Immature natural killer cell (primary cell): ENCODE data around the gene MAP3K5. TPM values are rescaled to one million over a fixed set of nuclear protein-coding genes. Genes with fewer than 3 reads are reported as not detected.
"Not testable (repeated sequence)": the region's sequence is repeated elsewhere in the genome, so short reads cannot be mapped to it uniquely, and the experiment has no call there.

ENCODE experiments used
- DNase-seq, 3 donors: peaks; one replicate each; pipeline ENCODE4 v3.0.0; 2022; ENCODE audit warnings: mixed read lengths in 1 of 3
- H3K27ac Mint-ChIP-seq, 6 donors: one replicate each; pipeline ENCODE4 v1.8.0; 2020; ENCODE audit warnings: mixed read lengths in 6 of 6, mild to moderate bottlenecking in 5 of 6, inconsistent platforms in 4 of 6, moderate library complexity in 3 of 6
- H3K27me3 Mint-ChIP-seq, 3 donors: one replicate each; pipeline ENCODE4 v1.8.0; 2020 to 2021; ENCODE audit warnings: low read depth in 3 of 3, mild to moderate bottlenecking in 3 of 3, mixed read lengths in 3 of 3, moderate library complexity in 3 of 3, inconsistent platforms in 1 of 3
- H3K36me3 Mint-ChIP-seq, 3 donors: one replicate each; pipeline ENCODE4 v1.8.0; 2020; ENCODE audit warnings: mixed read lengths in 3 of 3, inconsistent platforms in 2 of 3, mild to moderate bottlenecking in 2 of 3
- H3K4me1 Mint-ChIP-seq, 2 donors: one replicate each; pipeline ENCODE4 v1.8.0; 2020; ENCODE audit warnings: inconsistent platforms in 2 of 2, mild to moderate bottlenecking in 2 of 2, mixed read lengths in 2 of 2, moderate library complexity in 1 of 2
- H3K4me3 Mint-ChIP-seq, 5 donors: one replicate each; pipeline ENCODE4 v1.8.0; 2020; ENCODE audit warnings: mild to moderate bottlenecking in 5 of 5, mixed read lengths in 5 of 5, inconsistent platforms in 3 of 5, moderate library complexity in 3 of 5
- H3K9me3 Mint-ChIP-seq, 6 donors: one replicate each; pipeline ENCODE4 v1.8.0; 2020; ENCODE audit warnings: mild to moderate bottlenecking in 6 of 6, mixed read lengths in 6 of 6, inconsistent platforms in 4 of 6, moderate library complexity in 3 of 6
- polyA plus RNA-seq, 3 donors: library from polyadenylated mRNA; unstranded; fragments of 300-500 nt; fragmentation: Illumina TruSeq; gene quantifications; one replicate each; pipeline ENCODE4 v1.2.3, GENCODE V29; 2021

The MAP3K5 gene
- polyA plus RNA-seq, 3 donors from 2014 or later = 5.5 to 13.8 (median 6.2) TPM

DNA sequence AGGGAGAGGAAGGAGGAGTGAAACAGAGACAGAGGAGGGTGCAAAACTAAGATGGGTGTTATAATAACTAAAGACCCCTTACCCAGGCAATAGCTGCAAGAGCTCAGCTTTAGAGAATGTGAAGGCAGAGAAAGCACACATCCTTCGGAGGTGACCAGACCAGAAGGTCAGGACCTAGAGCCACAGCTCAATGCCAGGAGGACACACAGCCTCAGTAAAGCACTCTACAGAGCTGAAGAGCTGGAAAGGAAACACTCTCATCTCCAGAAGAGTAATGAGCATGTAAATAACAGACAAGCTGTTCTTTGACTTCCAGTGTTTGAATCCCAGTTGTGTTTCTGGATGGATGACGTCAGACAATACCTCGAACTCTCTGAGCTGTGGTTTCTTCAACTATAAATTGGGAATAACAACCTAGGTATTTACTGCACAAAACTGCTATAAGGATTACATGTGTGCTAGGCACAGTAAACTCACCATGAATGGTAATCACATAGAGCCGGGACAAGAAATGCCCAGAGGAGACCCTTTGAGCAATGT is 63.2 kb downstream of the MAP3K5 start:
- Mint-ChIP-seq H3K4me1 (peaks cover 33 to 67% of the 10 kb centered on the region in 2 donors), H3K4me3 (no peak overlapping the region), H3K9me3 (no peaks in the 10 kb centered on the region), H3K27me3 (peaks cover 0 to 2% (median 0%) of the 10 kb centered on the region in 3 donors), H3K36me3 (no peaks in the 10 kb centered on the region), H3K27ac (no peak overlapping the region)
- no peak for DNase-seq

DNA sequence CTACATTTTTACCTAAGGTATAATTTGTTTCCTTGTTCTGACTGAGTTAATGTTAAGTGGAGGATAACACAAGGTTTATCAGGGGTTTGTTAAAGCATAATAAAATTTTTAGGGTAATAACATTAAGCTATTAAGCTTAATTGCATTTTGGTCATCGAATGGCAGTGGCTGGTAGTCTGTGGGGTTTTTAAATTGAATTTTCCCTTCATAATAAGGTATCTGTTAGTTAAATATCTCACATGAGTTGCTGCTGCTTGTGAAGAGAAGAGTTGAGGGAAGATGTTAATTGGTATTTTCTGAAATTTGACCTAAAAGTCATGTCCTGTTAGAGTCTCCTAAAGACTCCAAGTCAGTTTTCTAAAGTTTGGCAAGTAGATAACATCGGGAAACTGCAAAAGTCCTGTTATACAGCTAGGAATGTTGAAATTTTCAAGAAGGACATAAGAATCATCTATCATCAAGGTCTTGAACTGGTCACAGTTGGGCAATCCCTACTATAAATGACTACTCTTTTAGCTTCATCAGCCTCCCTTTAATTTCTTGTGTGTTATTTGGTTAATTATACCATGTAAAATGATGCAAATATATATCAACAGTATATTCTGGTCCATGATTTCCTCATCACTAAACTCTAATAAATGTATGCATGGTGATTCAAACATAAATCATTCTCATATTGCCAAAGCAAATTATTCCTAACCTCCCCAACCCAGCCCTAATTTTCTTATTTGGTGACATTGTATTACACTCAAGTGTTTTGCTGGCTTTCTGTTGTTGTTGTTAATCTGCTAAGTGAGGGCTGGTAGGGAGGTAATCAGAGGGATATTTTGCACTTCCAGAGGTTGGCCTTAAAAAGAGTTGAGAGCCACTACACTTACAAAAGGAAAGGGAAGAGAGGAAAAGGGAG is 64.0 kb downstream of the MAP3K5 start:
- peak overlapping the region in 1 of 6 donors; percentile 37 for H3K27ac Mint-ChIP-seq
- H3K9me3 Mint-ChIP-seq = no peaks in the 10 kb centered on the region
- H3K36me3 Mint-ChIP-seq = no peaks in the 10 kb centered on the region
- H3K27me3 Mint-ChIP-seq = peaks cover 0 to 2% (median 0%) of the 10 kb centered on the region in 3 donors
- DNase-seq = no peak
- H3K4me1 Mint-ChIP-seq = peaks cover 40 to 74% of the 10 kb centered on the region in 2 donors
- H3K4me3 Mint-ChIP-seq = no peak overlapping the region

DNA sequence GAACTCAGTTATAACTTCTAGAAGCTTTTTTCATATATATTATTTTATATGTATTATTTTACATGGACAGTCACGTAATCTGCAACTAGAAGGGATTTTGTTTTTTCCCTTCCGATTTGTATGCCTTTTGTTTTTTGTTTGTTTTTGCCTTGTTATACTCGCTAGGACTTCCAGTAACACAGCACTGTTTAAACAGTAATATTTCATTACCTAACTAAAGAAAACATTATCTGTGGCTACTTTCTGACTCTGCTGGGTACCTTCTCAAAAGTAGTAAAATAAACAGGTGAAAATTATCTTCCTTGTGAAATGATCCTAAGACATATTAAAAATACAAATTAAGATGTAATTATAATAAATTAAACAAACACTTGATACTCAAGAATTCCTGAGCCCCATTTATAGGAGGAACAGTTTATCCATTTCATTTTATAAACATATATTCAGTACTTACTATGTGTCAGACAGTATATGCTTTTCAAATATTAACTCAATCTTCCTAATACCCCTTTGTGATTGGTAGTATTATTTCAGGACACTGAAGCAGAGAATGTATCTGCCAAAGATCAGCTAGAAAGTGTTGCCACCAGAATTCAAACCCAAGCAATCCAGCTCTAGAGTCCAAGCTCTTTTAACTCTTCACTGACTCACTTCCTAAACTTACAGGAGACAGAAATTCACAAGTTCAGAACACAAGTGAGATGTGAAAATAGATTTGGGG is 65.3 kb downstream of the MAP3K5 start:
- no peak overlapping the region for H3K27ac Mint-ChIP-seq
- no peak overlapping the region for H3K4me3 Mint-ChIP-seq
- H3K27me3 Mint-ChIP-seq = peaks cover 0 to 2% (median 0%) of the 10 kb centered on the region in 3 donors
- no peaks in the 10 kb centered on the region for H3K36me3 Mint-ChIP-seq
- peaks cover 41 to 72% of the 10 kb centered on the region in 2 donors for H3K4me1 Mint-ChIP-seq
- no peak for DNase-seq
- H3K9me3 Mint-ChIP-seq = no peaks in the 10 kb centered on the region

DNA sequence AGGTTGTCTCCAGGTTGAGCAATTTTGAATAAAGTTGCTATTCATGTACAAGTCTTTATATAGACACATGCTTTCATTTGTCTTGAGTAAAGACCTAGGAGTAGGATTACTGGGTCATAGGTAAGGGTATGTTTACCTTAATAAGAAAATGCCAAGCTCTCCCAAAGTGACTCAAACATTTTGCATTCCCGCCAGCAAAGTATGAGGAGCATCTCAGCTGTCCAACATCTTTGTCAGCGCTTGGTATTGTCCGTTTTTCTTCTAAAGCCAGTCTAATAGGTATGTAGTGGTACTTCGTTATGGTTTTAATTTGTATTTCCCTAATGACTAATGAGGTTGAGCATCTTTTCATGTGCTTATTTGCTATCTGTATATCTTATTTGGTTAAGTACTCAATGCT is 67.2 kb downstream of the MAP3K5 start:
- peaks cover 0 to 3% (median 0%) of the 10 kb centered on the region in 3 donors for H3K36me3 Mint-ChIP-seq
- H3K4me3 Mint-ChIP-seq = no peak overlapping the region
- H3K27me3 Mint-ChIP-seq = peaks cover 0 to 2% (median 0%) of the 10 kb centered on the region in 3 donors
- no peak for DNase-seq
- peak overlapping the region in 1 of 6 donors; percentile 32 for H3K27ac Mint-ChIP-seq
- H3K9me3 Mint-ChIP-seq = peaks cover 0 to 2% (median 0%) of the 10 kb centered on the region in 6 donors
- peaks cover 36 to 70% of the 10 kb centered on the region in 2 donors for H3K4me1 Mint-ChIP-seq

DNA sequence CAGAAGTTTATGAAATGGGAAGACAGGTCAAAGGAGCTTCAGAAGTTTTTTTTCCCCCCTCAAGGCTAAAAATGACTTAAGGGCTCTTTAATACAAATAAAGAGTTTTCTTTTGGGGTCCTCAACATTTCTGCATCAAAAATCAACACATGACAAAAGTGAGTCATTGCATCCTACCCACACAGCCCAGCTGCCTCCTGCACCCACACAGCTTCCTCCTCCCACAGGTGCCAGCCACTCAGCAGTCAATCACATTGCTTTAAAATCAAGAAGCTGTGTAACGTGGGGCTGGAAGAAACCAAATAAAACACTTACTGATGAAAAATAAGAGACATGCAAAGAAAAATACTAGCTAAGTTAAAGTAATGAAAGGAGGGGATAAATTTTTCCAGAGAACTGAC is 68.5 kb downstream of the MAP3K5 start:
- peak overlapping the region in 3 of 5 donors; percentile 4 to 19 (median 5) for H3K4me3 Mint-ChIP-seq
- H3K4me1 Mint-ChIP-seq = peaks cover 36 to 70% of the 10 kb centered on the region in 2 donors
- peak overlapping the region in 5 of 6 donors; percentile 3 to 37 (median 17) for H3K27ac Mint-ChIP-seq
- peak; percentile 9 to 21 (median 14) for DNase-seq
- peaks cover 0 to 2% (median 0%) of the 10 kb centered on the region in 6 donors for H3K9me3 Mint-ChIP-seq
- peaks cover 0 to 1% (median 0%) of the 10 kb centered on the region in 3 donors for H3K27me3 Mint-ChIP-seq
- peaks cover 0 to 9% (median 0%) of the 10 kb centered on the region in 3 donors for H3K36me3 Mint-ChIP-seq

DNA sequence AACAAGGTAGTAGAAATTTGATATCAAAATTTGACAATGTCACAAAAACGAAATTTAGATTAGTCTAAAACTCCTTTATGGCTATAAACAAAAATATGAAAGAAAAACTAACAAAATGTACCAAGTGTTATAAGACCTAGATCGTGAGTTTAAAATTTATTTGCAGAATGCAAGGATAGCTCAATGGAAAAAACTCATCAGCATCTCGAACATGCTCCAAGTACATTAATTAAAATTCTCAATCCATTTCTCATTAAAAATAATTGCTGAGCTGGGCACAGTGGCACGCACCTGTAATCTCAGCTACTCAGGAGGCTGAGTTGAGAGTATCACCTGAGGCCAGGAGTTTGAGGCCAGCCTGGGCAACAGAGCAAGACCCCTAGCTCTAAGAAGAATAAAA is 70.8 kb downstream of the MAP3K5 start:
- no peak overlapping the region for H3K4me3 Mint-ChIP-seq

DNA sequence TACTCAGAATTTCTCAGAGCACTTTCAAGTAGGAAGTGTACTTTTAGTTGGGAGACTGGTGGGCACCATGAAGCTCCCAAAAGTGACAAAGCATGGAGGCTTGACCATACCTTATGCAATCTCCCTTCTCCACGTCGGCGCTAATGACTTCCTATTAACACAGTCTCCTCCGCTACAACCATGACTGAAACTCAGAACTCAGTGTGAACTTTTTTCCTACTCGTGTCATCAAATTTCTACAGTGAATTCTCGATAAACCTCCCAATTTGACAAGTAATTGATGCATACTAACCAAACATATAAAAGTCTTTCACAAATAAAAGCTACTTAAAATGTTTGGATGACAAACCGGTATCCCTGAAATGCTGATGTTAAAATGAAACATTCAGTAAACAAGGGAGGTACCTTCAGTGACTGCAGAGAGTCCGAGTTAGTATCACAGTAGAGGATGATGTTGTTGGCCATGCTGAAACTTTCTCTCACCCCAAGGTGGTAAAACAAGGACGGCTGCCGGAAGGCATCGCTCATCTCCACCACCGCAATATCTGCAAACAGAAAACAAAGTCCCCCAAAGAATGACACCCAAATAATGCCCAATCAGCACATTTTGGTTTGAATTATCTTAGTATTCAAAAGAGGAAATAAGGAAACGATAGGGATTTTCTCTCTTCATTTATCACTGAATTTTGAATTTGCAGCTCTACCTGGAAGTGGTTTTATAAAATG is 72.1 kb downstream of the MAP3K5 start:
- H3K27me3 Mint-ChIP-seq = peaks cover 0 to 1% (median 0%) of the 10 kb centered on the region in 3 donors
- no peak for DNase-seq
- peaks cover 47 to 74% of the 10 kb centered on the region in 2 donors for H3K4me1 Mint-ChIP-seq
- peak overlapping the region in 4 of 6 donors; percentile 2 to 69 (median 46) for H3K27ac Mint-ChIP-seq
- peaks cover 0 to 9% (median 0%) of the 10 kb centered on the region in 3 donors for H3K36me3 Mint-ChIP-seq
- peaks cover 0 to 2% (median 0%) of the 10 kb centered on the region in 6 donors for H3K9me3 Mint-ChIP-seq
- H3K4me3 Mint-ChIP-seq = no peak overlapping the region

More for the DNA sequence above, 70.8 kb downstream of the MAP3K5 start:
- Mint-ChIP-seq H3K36me3 (peaks cover 0 to 9% (median 0%) of the 10 kb centered on the region in 3 donors), H3K27me3 (peaks cover 0 to 1% (median 0%) of the 10 kb centered on the region in 3 donors), H3K4me1 (peaks cover 42 to 78% of the 10 kb centered on the region in 2 donors), H3K9me3 (peaks cover 0 to 2% (median 0%) of the 10 kb centered on the region in 6 donors), H3K27ac (no peak overlapping the region)
- DNase-seq = no peak

DNA sequence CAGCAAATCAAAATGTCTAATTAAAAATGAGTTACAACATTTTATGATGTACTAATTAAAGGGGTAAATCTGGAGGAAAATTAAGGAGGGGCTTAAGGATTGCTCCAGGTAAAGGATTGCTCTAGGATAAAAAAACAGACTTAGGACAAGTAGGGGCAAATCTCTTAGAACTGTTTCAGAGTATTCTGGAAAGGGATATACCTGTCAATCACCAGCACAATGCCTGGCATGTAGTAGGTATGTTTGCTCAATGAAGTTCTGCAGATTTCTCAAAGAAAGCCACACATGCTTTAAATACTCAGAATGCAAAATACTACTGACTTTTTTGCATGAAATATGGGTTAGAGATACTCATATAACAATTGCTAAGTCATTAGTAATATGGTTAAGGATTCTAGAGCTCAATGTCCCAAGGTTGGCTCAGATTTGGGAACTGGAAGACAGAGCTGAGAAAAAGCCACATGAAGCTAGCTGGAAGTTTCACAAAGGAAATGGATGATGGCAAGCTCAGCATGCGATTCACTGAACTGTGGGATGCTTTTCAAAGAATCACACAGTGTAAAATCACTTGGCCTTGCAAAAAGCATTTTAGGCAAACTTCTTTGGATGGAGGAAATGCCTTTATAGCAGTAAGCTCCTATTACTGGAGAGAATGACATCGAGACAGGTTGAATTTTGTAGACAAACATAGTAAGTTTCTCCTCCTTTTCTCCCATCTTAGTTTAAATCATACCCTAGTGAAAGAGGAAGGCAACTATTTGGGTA is 72.8 kb downstream of the MAP3K5 start:
- H3K27me3 Mint-ChIP-seq = peaks cover 0 to 1% (median 0%) of the 10 kb centered on the region in 3 donors
- no peak for DNase-seq
- H3K27ac Mint-ChIP-seq = peak overlapping the region in 4 of 6 donors; percentile 7 to 69 (median 64)
- H3K9me3 Mint-ChIP-seq = peaks cover 0 to 2% (median 0%) of the 10 kb centered on the region in 6 donors
- H3K4me3 Mint-ChIP-seq = no peak overlapping the region
- H3K36me3 Mint-ChIP-seq = peaks cover 0 to 9% (median 0%) of the 10 kb centered on the region in 3 donors
- peaks cover 42 to 67% of the 10 kb centered on the region in 2 donors for H3K4me1 Mint-ChIP-seq

DNA sequence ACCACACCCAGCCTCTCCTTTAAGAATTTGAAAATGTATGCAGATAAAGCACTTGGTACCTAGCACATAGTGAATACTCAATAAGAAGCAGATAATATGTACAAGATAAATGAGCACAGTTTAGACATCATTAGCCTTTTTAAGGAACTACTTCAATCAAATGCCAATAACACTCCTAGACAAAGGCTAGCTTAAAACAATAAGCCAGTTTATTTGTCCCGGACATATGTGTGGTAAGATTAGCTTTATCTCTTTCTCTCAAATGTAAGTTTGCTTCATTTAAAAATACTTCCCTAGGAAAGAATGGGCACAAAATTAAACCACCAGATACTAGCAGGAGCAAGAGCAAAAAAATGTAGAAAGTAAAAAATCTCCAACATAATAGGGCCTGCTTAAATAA is 73.8 kb downstream of the MAP3K5 start:
- DNase-seq = no peak
- peak overlapping the region in 2 of 6 donors; percentile 7 to 42 for H3K27ac Mint-ChIP-seq
- H3K4me1 Mint-ChIP-seq = peaks cover 37 to 64% of the 10 kb centered on the region in 2 donors

DNA sequence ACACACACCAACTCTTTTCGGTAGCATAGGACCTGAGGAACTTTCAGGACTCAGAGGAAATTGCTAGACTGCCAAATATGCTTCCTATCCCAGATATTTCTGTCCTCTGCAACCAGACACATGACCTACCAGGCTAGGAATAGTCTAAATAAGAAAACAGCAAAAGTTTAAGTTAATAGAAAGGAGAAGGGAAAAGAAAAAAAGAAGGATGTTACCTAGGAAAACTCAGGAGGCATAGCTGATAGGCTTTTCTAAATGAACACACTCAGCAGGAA is 74.6 kb downstream of the MAP3K5 start:
- H3K9me3 Mint-ChIP-seq = peaks cover 0 to 2% (median 0%) of the 10 kb centered on the region in 6 donors
- DNase-seq = no peak
- peak overlapping the region in 2 of 6 donors; percentile 8 to 64 for H3K27ac Mint-ChIP-seq
- H3K4me1 Mint-ChIP-seq = peaks cover 38 to 69% of the 10 kb centered on the region in 2 donors
- H3K27me3 Mint-ChIP-seq = peaks cover 0 to 1% (median 0%) of the 10 kb centered on the region in 3 donors
- H3K36me3 Mint-ChIP-seq = peaks cover 0 to 9% (median 3%) of the 10 kb centered on the region in 3 donors
- H3K4me3 Mint-ChIP-seq = no peak overlapping the region

More for the DNA sequence above, 73.8 kb downstream of the MAP3K5 start:
- Mint-ChIP-seq H3K9me3 (peaks cover 0 to 2% (median 0%) of the 10 kb centered on the region in 6 donors), H3K27me3 (peaks cover 0 to 1% (median 0%) of the 10 kb centered on the region in 3 donors), H3K36me3 (peaks cover 0 to 9% (median 0%) of the 10 kb centered on the region in 3 donors), H3K4me3 (no peak overlapping the region)

DNA sequence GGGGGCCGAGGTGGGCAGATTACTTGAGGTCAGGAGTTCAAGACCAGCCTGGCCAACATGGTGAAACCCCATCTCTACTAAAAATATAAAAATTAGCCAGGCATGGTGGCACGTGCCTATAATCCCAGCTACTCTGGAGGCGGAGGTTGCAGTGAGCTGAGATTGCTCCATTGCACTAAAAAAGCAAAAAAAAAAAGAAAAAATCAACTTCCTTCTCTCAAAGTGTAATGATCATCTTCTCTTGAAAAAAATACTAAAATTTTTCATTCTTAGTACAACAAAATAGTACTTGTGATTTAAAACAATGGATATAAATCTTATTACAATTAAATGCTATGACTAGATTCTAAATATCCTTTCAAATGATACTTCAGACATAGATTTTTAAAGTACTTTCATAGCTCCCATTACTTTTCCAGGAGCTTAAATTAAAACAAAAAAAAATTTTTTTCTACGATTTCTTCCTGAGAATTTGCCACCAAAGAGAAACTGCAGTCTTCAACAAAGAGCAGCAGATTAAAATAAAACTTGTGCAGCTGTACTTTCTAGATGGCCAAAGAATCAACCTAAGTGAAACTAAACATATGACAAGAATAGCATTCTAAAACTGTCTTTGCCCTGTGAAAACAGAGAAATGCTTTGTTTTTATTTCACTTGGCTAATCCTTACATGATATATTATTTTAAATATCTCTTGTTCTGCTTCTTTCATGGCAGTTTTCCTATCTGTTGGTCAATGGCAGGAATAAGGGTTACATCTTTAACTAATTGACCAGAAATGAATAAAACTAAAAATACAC is 75.2 kb downstream of the MAP3K5 start:
- no peak for DNase-seq
- Mint-ChIP-seq H3K27ac (peak overlapping the region in 3 of 6 donors; percentile 8 to 64 (median 64)), H3K27me3 (peaks cover 0 to 1% (median 0%) of the 10 kb centered on the region in 3 donors), H3K9me3 (peaks cover 0 to 2% (median 0%) of the 10 kb centered on the region in 6 donors), H3K4me3 (no peak overlapping the region), H3K36me3 (peaks cover 0 to 9% (median 3%) of the 10 kb centered on the region in 3 donors), H3K4me1 (peaks cover 37 to 66% of the 10 kb centered on the region in 2 donors)

DNA sequence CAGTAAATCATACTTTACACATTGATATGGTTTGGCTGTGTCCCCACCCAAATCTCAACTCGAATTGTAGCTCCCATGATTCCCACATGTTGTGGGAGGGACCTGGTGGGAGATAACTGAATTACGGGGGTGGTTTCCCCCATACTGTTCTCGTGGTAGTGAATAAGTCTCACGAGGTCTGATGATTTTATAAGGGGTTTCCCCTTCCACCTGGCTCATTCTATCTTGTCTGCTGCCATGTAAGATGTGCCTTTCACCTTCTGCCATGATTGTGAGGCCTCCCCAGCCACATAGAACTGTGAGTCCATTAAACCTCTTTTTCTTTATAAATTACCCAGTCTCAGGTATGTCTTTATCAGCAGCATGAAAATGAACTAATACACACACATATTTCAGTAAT is 79.6 kb downstream of the MAP3K5 start:
- H3K27me3 Mint-ChIP-seq, DNase-seq, H3K9me3 Mint-ChIP-seq: not testable (repeated sequence)

More for the DNA sequence above, 79.6 kb downstream of the MAP3K5 start:
- peak overlapping the region in 2 of 6 donors; percentile 21 to 36 for H3K27ac Mint-ChIP-seq
- peaks cover 26 to 38% of the 10 kb centered on the region in 2 donors for H3K4me1 Mint-ChIP-seq
- H3K36me3 Mint-ChIP-seq, H3K4me3 Mint-ChIP-seq: not testable (repeated sequence)
